HG02973 (cell line): ENCODE data around the gene AOAH.

Source experiments
- ATAC-seq: cut with Tn5 transposase; IDR thresholded peaks from one replicate; pipeline ENCODE4 v1.9.1; 2021; ENCODE audit warnings: moderate library complexity; ENCODE audit not compliant: unreplicated experiment

The AOAH gene

GRCh38 chr7:36565792-36566356 is 158.4 kb downstream of the AOAH start:
- no peak for ATAC-seq

- no peak for ATAC-seq
Observed at GRCh38 chr7:36564489-36564888, 159.8 kb downstream of the AOAH start.

- no peak for ATAC-seq
Observed at GRCh38 chr7:36563706-36564327, 160.5 kb downstream of the AOAH start.

GRCh38 chr7:36562121-36562520 is 162.2 kb downstream of the AOAH start:
- no peak for ATAC-seq

GRCh38 chr7:36549029-36549428 is 175.3 kb downstream of the AOAH start:
- ATAC-seq = no peak

- ATAC-seq = no peak
Observed at GRCh38 chr7:36547416-36547815, 176.9 kb downstream of the AOAH start.

- ATAC-seq = no peak
Observed at GRCh38 chr7:36546331-36546730, 178.0 kb downstream of the AOAH start.

GRCh38 chr7:36545291-36545690 is 179.0 kb downstream of the AOAH start:
- no peak for ATAC-seq

GRCh38 chr7:36538126-36538525 is 186.2 kb downstream of the AOAH start:
- ATAC-seq = no peak

- ATAC-seq = no peak
Observed at GRCh38 chr7:36535866-36536664, 188.2 kb downstream of the AOAH start.

- no peak for ATAC-seq
Observed at GRCh38 chr7:36533717-36534116, 190.6 kb downstream of the AOAH start.

GRCh38 chr7:36532981-36533499 is 191.3 kb downstream of the AOAH start:
- no peak for ATAC-seq

GRCh38 chr7:36531951-36532350 is 192.3 kb downstream of the AOAH start:
- no peak for ATAC-seq

- ATAC-seq = no peak
Observed at GRCh38 chr7:36530456-36530855, 193.8 kb downstream of the AOAH start.

- no peak for ATAC-seq
Observed at GRCh38 chr7:36527549-36527913, 196.8 kb downstream of the AOAH start.

- peak; percentile 59 for ATAC-seq
Observed at GRCh38 chr7:36526863-36527548, 197.3 kb downstream of the AOAH start.

GRCh38 chr7:36523371-36524101 is 200.8 kb downstream of the AOAH start:
- no peak for ATAC-seq

- no peak for ATAC-seq
Observed at GRCh38 chr7:36522453-36523007, 201.8 kb downstream of the AOAH start.

GRCh38 chr7:36521911-36522310 is 202.4 kb downstream of the AOAH start:
- ATAC-seq = no peak

GRCh38 chr7:36521133-36521532 is 203.2 kb downstream of the AOAH start:
- ATAC-seq = no peak
